HCT116 (cell line): ENCODE results near the gene AUTS2. TPM values are rescaled to one million over a fixed set of nuclear protein-coding genes. Genes with fewer than 3 reads are reported as not detected.

Experiments used
- ATAC-seq: fragments of 200-7000 bp; cut with Tn5 transposase; 2 replicates; pipeline ENCODE4 v1.9.1; 2020; ENCODE audit warnings: mild to moderate bottlenecking, moderate library complexity
- BruUV-seq: library from RNA; stranded (reverse); fragments of 400-500 nt; replicated peaks from 2 replicates; lab custom pipeline; 2021; lab: Mats Ljungman, UMichigan
- CTCF ChIA-PET: fragments of 300-600 bp; sonication (Branson Sonifier 250); formaldehyde crosslinking; loops from one replicate; lab custom pipeline; 2021; ENCODE audit warnings: antibody characterized with exemption; lab: Charles Lee
- POLR2A ChIA-PET: fragments of 300-600, 350-600 bp; sonication (Branson Sonifier 250); formaldehyde crosslinking; loops from one replicate; lab custom pipeline; 2021; ENCODE audit warnings: antibody characterized with exemption; lab: Charles Lee
- RAD21 ChIA-PET, 2 experiments: fragments of 300-600 bp; sonication (Branson Sonifier 250); formaldehyde crosslinking; loops; one replicate each; lab custom pipeline; 2023; ENCODE audit warnings: low total read pairs in 2 of 2; ENCODE audit not compliant: uncharacterized antibody in 2 of 2, unreplicated experiment in 2 of 2, low non-redundant PET in 1 of 2; lab: Charles Lee
- DNase-seq: peaks from one replicate; pipeline ENCODE4 v3.0.0-alpha.2; 2010; ENCODE audit warnings: low read depth, low spot score
- H2AFZ ChIP-seq: fragments of 200-600 bp; shearing (Covaris generic), sonication (generic); 2 replicates; pipeline ENCODE4 v1.6.1; 2017; ENCODE audit warnings: low read depth, mixed run types, mixed read lengths, antibody characterized with exemption, low read length; ENCODE audit not compliant: poor library complexity, severe bottlenecking
- H3K27ac ChIP-seq: 2 replicates; pipeline ENCODE4 v1.5.1; 2012; ENCODE audit warnings: low read depth, low read length
- H3K27me3 ChIP-seq: fragments of 200-600 bp; sonication (generic); 2 replicates; pipeline ENCODE4 v1.6.1; 2016; ENCODE audit warnings: mixed run types, low read length, mixed read lengths; ENCODE audit not compliant: insufficient read depth
- H3K36me3 ChIP-seq, 2 experiments: fragments of 200-500 bp in 1 of 2; fragments of 200-600 bp in 1 of 2; sonication (Bioruptor generic) in 1 of 2; sonication (generic) in 1 of 2; 2 replicates each; pipeline versions ENCODE4 v1.5.1 to v1.6.1; 2014 to 2016; ENCODE audit warnings: low read length in 2 of 2, inconsistent platforms in 1 of 2, mixed read lengths in 1 of 2, mixed run types in 1 of 2; ENCODE audit not compliant: insufficient read depth in 2 of 2, control insufficient read depth in 1 of 2
- H3K4me1 ChIP-seq, 2 experiments: fragments of 200-600 bp in 1 of 2; sonication (generic) in 1 of 2; 2 replicates each; pipeline versions ENCODE4 v1.5.1 to v1.6.1; 2012 to 2017; ENCODE audit warnings: low read length in 2 of 2, inconsistent platforms in 1 of 2, mild to moderate bottlenecking in 1 of 2, mixed read lengths in 1 of 2, mixed run types in 1 of 2, moderate library complexity in 1 of 2; ENCODE audit not compliant: insufficient read depth in 2 of 2, control insufficient read depth in 1 of 2
- H3K4me2 ChIP-seq: fragments of 200-600 bp; sonication (generic); 2 replicates; pipeline ENCODE4 v1.6.1; 2017; ENCODE audit warnings: mixed run types, low read length, mixed read lengths
- H3K4me3 ChIP-seq, 2 experiments: fragments of 200-600 bp in 1 of 2; sonication (generic) in 1 of 2; replicated peaks in 1 of 2; 2 replicates each; pipeline ENCODE4 v1.5.1; 2011 to 2016; ENCODE audit warnings: low read length in 2 of 2, control low read depth in 1 of 2, low read depth in 1 of 2, mild to moderate bottlenecking in 1 of 2, mixed read lengths in 1 of 2, mixed run types in 1 of 2
- H3K79me2 ChIP-seq: fragments of 200-600 bp; sonication (generic); 2 replicates; pipeline ENCODE4 v1.6.1; 2017; ENCODE audit warnings: mild to moderate bottlenecking, mixed run types, low read length, moderate library complexity, mixed read lengths; ENCODE audit not compliant: insufficient read depth
- H3K9ac ChIP-seq: fragments of 200-600 bp; sonication (generic); 2 replicates; pipeline ENCODE4 v1.6.1; 2016; ENCODE audit warnings: low read length, mixed read lengths
- H3K9me2 ChIP-seq: fragments of 200-600 bp; sonication (generic), shearing (Covaris generic); 2 replicates; pipeline ENCODE4 v1.6.1; 2017; ENCODE audit warnings: mixed run types, mild to moderate bottlenecking, moderate library complexity; ENCODE audit not compliant: insufficient read depth
- H3K9me3 ChIP-seq, 2 experiments: fragments of 200-500 bp in 1 of 2; fragments of 200-600 bp in 1 of 2; sonication (Bioruptor generic) in 1 of 2; sonication (generic) in 1 of 2; 2 replicates each; pipeline ENCODE4 v1.6.1; 2014 to 2017; ENCODE audit warnings: low read length in 2 of 2, mixed read lengths in 2 of 2, inconsistent platforms in 1 of 2, low read depth in 1 of 2, mild to moderate bottlenecking in 1 of 2, mixed run types in 1 of 2, moderate library complexity in 1 of 2; ENCODE audit not compliant: control insufficient read depth in 1 of 2, insufficient read depth in 1 of 2
- H4K20me1 ChIP-seq: fragments of 200-600 bp; sonication (generic), shearing (Covaris generic); 2 replicates; pipeline ENCODE4 v1.6.1; 2017; ENCODE audit warnings: mixed run types, mild to moderate bottlenecking, moderate library complexity; ENCODE audit not compliant: insufficient read depth
- ATF3 ChIP-seq: IDR thresholded peaks from 2 replicates; pipeline ENCODE4 v1.6.1; 2012
- CBX3 ChIP-seq: IDR thresholded peaks from 2 replicates; pipeline ENCODE4 v1.6.1; 2012; ENCODE audit warnings: low read depth
- CEBPB ChIP-seq: IDR thresholded peaks from 2 replicates; pipeline ENCODE4 v1.6.1; 2012; ENCODE audit warnings: low read depth
- CTCF ChIP-seq, 3 experiments: fragments of 200-600 bp in 1 of 3; sonication (generic) in 1 of 3; IDR thresholded peaks in 2 of 3; conservative IDR thresholded peaks in 1 of 3; 2 replicates each; pipeline ENCODE4 v1.5.1; 2012 to 2017; ENCODE audit warnings: low read depth in 2 of 3, low read length in 2 of 3, antibody characterized with exemption in 1 of 3, borderline replicate concordance in 1 of 3, control low read depth in 1 of 3, mild to moderate bottlenecking in 1 of 3, mixed read lengths in 1 of 3, mixed run types in 1 of 3, moderate library complexity in 1 of 3; ENCODE audit not compliant: insufficient read depth in 1 of 3
- EGR1 ChIP-seq: IDR thresholded peaks from 2 replicates; pipeline ENCODE4 v1.6.1; 2012; ENCODE audit warnings: low read depth
- ELF1 ChIP-seq: IDR thresholded peaks from 2 replicates; pipeline ENCODE4 v1.6.1; 2012; ENCODE audit warnings: low read depth, borderline replicate concordance
- EZH2 ChIP-seq: fragments of 200-600 bp; sonication (generic); IDR thresholded peaks from 2 replicates; pipeline ENCODE4 v1.6.1; 2017; ENCODE audit warnings: antibody characterized with exemption, mixed run types
- EZH2phosphoT487 ChIP-seq: fragments of 200-600 bp; IDR thresholded peaks from 2 replicates; pipeline ENCODE4 v1.6.1; 2018; ENCODE audit warnings: antibody characterized with exemption, borderline replicate concordance
- FOSL1 ChIP-seq: IDR thresholded peaks from 2 replicates; pipeline ENCODE4 v1.6.1; 2012; ENCODE audit warnings: low read depth
- JUND ChIP-seq: IDR thresholded peaks from 2 replicates; pipeline ENCODE4 v1.6.1; 2012
- POLR2A ChIP-seq: IDR thresholded peaks from 2 replicates; pipeline ENCODE4 v1.7.0; 2011; ENCODE audit warnings: borderline replicate concordance; ENCODE audit not compliant: insufficient read depth, insufficient read length; ENCODE audit errors: extremely low read depth
- POLR2AphosphoS5 ChIP-seq: IDR thresholded peaks from 2 replicates; pipeline ENCODE4 v1.6.1; 2011; ENCODE audit warnings: mild to moderate bottlenecking, low read depth, low read length, moderate library complexity
- RAD21 ChIP-seq: IDR thresholded peaks from 2 replicates; pipeline ENCODE4 v1.6.1; 2012; ENCODE audit warnings: low read depth, mild to moderate bottlenecking
- REST ChIP-seq: IDR thresholded peaks from 2 replicates; pipeline ENCODE4 v1.6.1; 2012; ENCODE audit warnings: low read depth
- SIN3A ChIP-seq: IDR thresholded peaks from 2 replicates; pipeline ENCODE4 v1.6.1; 2012; ENCODE audit warnings: low read depth
- SP1 ChIP-seq: IDR thresholded peaks from 2 replicates; pipeline ENCODE4 v1.6.1; 2012; ENCODE audit warnings: low read depth
- YY1 ChIP-seq: IDR thresholded peaks from 2 replicates; pipeline ENCODE4 v1.6.1; 2011; ENCODE audit warnings: low read length, low read depth, moderate library complexity, mild to moderate bottlenecking; ENCODE audit not compliant: insufficient replicate concordance; ENCODE audit errors: extremely low read depth
- ZBTB33 ChIP-seq: IDR thresholded peaks from 2 replicates; pipeline ENCODE4 v1.6.1; 2011; ENCODE audit warnings: mild to moderate bottlenecking, low read length, moderate library complexity; ENCODE audit not compliant: insufficient replicate concordance; ENCODE audit errors: extremely low read depth
- ZFX ChIP-seq: fragments of 450-650 bp; IDR thresholded peaks from 2 replicates; pipeline ENCODE4 v1.6.1; 2017
- ZNF274 ChIP-seq: fragments of 200-500 bp; sonication (Bioruptor generic); IDR thresholded peaks from 2 replicates; pipeline ENCODE4 v1.6.1; 2014; ENCODE audit warnings: mild to moderate bottlenecking, low read depth, low read length, inconsistent platforms
- intact Hi-C: fragments of 100-400 bp; cut with micrococcal nuclease; formaldehyde crosslinking; loops from 2 replicates; pipeline ENCODE4 v1.10.0; 2022
- total RNA-seq: library from RNA; stranded (reverse); gene quantifications from one replicate; pipeline ENCODE4 v1.2.1, GENCODE V29; 2021; ENCODE audit not compliant: unreplicated experiment

The AUTS2 gene
- total RNA-seq, 1 experiment from 2014 or later: 0.93 TPM

GRCh38 chr7:70766109-70766508 lies 1167.8 kb downstream of the AUTS2 start:
- no TSS peak for BruUV-seq
- H3K9me3 ChIP-seq: peaks cover 3 to 5% of the 10 kb centered on the region in 2 experiments; a peak in 2 of 4 replicates
- no peaks in the 10 kb centered on the region for H3K27me3 ChIP-seq
- no peaks in the 10 kb centered on the region for H3K9me2 ChIP-seq
- no peak overlapping the region for H3K9ac ChIP-seq
- H4K20me1 ChIP-seq: no peaks in the 10 kb centered on the region
- H2AFZ ChIP-seq: no peak overlapping the region
- H3K27ac ChIP-seq: no peak overlapping the region
- RAD21 ChIA-PET: no interaction called here
- ATAC-seq: no peak
- no peak overlapping the region for H3K4me3 ChIP-seq
- no peaks in the 10 kb centered on the region for H3K36me3 ChIP-seq
- DNase-seq: no peak
- H3K4me1 ChIP-seq: no peaks in the 10 kb centered on the region
- CTCF ChIA-PET: no interaction called here
- H3K79me2 ChIP-seq: no peaks in the 10 kb centered on the region
- H3K4me2 ChIP-seq: no peak overlapping the region
- intact Hi-C loops: no loop called here
- TF ChIP-seq ZNF274 (no peak), CTCF (IDR thresholded peaks at IDR 0.05 in 2 of 3, conservative IDR thresholded peaks at IDR 0.05 in 1 of 3; ENCODE audit: borderline replicate concordance in 1 of 3, insufficient read depth in 1 of 3, low read depth in 2 of 3, low read length in 2 of 3) (no peak), ZFX (no peak), SP1 (no peak), EZH2phosphoT487 (no peak), ATF3 (no peak), RAD21 (no peak), CEBPB (no peak), FOSL1 (no peak), EZH2 (no peak), POLR2AphosphoS5 (no peak), EGR1 (no peak), ELF1 (no peak), YY1 (no peak), JUND (no peak), REST (no peak), POLR2A (no peak), SIN3A (no peak), CBX3 (no peak), ZBTB33 (no peak)
- POLR2A ChIA-PET: no interaction called here
